ENCODE measurements around the gene YEATS4.

YEATS4 gene

DNA sequence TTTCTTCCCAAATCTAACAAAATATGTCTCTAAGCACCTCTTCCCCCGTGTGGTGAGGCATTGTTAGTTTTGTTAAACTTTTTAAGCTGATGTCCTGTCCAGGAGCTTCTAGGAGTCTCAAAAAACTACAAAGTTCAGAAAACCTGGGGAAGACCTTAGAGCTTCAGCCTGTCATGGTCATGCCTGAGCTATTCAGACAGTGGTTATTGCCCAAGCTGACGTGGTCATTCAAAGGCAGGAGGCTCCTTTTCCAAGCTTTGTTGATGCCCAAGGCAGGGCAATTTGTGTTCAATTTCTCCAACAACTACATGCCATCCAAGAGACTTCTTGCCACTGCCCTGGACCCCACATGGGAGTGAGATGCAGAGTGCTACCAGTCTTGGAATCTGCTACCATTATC, 17.1 kb upstream of the YEATS4 start:
- DNase-seq (ENCODE audit: low spot score), result no peak

- no peak for DNase-seq (ENCODE audit: low spot score)
Measured at GRCh38 chr12:69343357-69343756, 16.2 kb upstream of the YEATS4 start.

GRCh38 chr12:69343885-69344612, 15.5 kb upstream of the YEATS4 start:
- DNase-seq (ENCODE audit: low spot score), result no peak

DNA sequence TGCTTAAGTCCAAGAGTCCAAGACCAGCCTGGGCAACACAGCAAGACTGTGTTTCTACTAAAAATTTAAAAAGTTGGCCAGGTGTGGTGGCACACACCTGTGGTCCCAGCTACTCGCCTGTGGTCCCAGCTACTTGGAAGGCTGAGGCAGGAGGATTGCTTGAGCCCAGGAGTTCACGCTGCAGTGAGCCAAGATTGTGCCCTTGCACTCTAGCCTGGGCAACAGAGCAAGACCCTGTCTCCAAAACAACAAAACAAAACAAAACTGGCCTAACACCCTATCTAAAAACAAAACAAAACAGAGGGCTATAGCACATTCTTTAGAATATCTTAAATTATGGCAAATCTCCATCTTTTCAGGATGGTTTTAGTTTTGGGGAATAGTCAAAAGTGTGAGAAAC, 14.5 kb upstream of the YEATS4 start:
- DNase-seq (ENCODE audit: low spot score), result no peak

GRCh38 chr12:69345742-69346141, 13.8 kb upstream of the YEATS4 start:
- DNase-seq (ENCODE audit: low spot score), result no peak

DNA sequence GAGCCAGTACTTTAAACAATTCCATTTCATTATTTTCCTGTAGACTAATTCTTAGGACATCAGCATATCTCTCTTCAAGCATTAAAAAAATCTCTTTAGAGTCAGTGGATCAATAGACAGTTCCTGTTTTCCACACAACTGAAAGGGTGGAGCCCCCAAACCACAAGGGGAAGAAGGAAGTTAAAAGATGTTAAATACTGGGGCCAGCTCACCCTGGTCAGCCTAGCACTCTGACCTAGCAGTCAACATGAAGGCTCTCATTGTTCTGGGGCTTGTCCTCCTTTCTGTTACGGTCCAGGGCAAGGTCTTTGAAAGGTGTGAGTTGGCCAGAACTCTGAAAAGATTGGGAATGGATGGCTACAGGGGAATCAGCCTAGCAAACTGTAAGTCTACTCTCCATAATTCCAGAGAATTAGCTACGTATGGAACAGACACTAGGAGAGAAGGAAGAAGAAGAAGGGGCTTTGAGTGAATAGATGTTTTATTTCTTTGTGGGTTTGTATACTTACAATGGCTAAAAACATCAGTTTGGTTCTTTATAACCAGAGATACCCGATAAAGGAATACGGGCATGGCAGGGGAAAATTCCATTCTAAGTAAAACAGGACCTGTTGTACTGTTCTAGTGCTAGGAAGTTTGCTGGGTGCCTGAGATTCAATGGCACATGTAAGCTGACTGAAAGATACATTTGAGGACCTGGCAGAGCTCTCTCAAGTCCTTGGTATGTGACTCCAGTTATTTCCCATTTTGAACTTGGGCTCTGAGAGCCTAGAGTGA, 11.2 kb upstream of the YEATS4 start, which contains the start of gene LYZ:
TSS of gene LYZ (plus strand) at position 220 of the 777 bp plus-strand sequence. CDS start at position 248, 28 bp downstream.
- no peak for DNase-seq (ENCODE audit: low spot score)

DNA sequence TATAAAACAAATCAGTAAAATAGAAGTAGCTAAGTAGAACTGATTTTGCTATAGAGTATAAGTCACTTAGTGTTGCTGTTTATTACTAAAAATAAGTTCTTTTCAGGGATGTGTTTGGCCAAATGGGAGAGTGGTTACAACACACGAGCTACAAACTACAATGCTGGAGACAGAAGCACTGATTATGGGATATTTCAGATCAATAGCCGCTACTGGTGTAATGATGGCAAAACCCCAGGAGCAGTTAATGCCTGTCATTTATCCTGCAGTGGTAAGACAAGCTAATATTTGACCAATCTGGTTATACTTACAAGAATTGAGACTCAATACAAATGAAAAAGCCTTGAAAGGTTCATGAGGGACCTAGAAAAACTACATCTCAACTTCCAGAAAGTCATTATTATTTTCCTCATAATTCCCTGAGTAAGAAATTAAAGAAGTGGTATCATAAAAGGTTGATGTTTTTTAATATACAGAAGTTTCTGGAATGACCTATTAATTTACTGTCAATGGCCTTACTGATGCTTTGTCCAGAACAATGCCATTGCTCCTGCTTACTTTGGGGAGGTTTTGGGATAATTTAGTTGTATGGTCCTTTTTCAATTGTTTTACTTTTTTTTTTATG, 9.4 kb upstream of the YEATS4 start:
- DNase-seq (ENCODE audit: low spot score), result no peak

DNA sequence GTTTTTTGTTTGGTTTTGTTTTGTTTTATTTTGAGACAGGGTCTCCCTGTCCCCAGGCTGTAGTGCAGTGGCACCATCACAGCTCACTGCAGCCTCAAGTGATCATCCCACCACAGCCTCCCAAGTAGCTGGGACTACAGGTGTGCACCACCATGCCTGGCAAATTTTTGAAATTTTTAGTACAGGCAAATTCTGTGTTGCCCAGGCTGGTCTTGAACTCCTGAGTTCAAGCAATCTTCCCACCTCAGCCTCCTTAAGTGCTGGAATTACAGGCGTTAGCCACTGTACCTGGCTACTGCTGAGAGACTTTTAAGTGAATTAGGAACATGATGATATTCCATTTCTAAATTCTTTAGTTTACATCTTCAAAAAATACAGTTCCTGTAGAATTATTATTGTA, 8.8 kb upstream of the YEATS4 start:
- no peak for DNase-seq (ENCODE audit: low spot score)

DNA sequence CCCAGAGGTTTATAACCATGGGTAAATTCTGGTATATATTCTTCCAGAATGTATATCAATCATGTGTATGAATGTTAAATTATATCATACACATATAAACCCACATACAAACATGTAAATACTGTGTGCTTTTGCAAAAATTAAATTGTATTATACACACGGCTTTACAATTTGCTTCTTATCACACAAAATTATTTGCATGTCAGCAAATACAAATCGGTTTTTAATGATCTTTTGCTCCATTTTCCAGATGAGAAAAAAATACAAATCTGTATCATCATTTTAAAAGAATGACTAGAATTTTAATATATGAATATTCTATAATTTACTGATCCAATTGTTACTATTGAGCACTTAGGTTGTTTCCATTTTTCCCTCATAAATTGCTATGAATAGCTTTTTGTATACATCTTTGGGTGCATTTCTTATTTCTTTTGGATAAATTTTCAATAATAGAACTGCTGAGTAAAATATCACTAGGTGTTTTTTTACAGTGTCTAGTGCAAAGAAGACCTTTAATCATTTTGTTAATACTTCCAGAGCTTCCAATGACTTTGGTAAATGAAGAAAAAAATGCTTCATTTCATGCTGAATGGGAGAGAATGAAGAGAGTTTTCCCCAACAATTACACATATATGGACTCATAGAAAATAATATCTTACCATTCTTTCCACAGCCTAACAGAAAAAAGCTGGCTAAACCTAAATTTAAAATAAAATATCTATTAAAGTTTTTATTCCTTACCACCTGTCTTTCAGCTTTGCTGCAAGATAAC, 7.9 kb upstream of the YEATS4 start:
- DNase-seq (ENCODE audit: low spot score), result no peak

DNA sequence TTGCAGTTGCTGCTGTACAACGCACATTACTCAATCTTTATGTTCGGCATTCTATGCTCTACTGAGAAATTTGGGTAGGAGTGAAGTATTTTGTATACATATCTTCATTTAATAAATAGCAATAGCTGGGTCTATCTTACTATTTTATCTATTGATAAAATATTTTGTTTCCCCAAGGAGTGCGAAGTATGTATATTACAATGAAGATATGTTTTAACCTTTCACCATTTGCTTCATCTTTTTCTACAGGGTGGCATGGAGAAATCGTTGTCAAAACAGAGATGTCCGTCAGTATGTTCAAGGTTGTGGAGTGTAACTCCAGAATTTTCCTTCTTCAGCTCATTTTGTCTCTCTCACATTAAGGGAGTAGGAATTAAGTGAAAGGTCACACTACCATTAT, 6.6 kb upstream of the YEATS4 start:
- no peak for DNase-seq (ENCODE audit: low spot score)

DNA sequence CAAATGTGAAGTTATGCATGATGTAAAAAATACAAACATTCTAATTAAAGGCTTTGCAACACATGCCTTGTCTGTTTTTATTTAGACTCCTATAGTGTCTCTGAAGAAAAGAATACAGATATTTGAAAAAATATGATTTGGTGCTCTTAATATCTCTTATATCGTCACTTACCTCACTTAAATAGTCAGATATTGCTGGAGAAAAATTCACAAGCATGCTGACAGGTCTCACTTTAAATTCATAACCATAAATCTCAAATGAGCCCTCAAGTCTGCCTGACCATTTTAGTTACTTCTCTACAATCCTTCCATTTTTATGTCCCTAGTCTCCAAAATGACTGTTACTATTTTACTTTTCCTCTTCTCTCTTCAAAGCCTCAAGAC, 5.4 kb upstream of the YEATS4 start:
- DNase-seq (ENCODE audit: low spot score), result no peak

- no peak for DNase-seq (ENCODE audit: low spot score)
Measured at GRCh38 chr12:69354556-69355187, 4.9 kb upstream of the YEATS4 start.

DNA sequence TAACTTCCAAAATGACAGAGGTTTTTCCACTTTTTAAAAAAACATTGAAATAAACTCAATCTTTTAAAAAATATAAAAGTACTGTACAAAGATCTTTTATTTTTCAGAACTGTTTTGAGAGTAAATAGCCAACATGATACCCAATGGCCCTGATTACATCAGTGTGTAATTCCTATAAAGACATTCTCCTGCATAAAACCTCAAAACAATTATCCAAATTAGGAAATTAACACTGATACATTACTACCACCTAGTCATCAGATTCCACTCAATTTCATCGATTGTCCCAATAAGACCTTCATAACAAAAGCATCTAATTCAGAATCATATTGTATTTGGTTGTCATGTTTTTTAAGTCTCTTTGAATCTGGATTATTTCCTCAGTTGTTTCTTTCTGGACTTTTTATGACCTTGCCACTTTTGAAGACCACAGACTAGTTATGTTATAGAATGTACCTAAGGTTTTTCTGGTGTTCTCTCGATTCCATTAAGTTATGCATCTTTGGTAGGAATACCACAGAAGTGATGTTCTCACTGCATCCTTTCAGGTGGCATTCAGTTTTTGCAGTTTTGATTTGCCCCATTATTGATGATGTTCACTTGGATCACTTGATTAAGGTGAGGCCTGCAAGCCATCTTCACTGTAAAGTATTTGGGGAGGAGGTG, 4.0 kb upstream of the YEATS4 start:
- DNase-seq (ENCODE audit: low spot score), result no peak

DNA sequence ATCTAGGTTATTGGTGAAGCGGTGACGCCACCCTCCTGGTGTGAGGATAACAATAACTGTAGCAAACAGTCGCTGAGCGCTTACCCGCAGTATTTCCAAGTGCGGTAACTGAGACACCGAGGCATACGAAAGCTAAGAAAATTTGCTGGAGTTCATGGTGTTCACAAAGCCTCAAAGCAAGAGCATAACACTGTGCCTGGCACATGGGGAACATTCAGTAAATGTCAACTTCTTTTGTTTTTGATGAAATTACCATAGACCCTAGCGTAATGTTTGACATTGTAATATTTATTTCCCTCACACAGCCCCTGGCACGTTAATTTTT, 767 bp downstream of the YEATS4 start:
- DNase-seq (ENCODE audit: low spot score), result no peak

GRCh38 chr12:69366796-69367195, 7.3 kb downstream of the YEATS4 start:
- no peak for DNase-seq (ENCODE audit: low spot score)

GRCh38 chr12:69368171-69368570, 8.6 kb downstream of the YEATS4 start:
- no peak for DNase-seq (ENCODE audit: low spot score)

GRCh38 chr12:69383074-69383473, 23.5 kb downstream of the YEATS4 start:
- no peak for DNase-seq (ENCODE audit: low spot score)

DNA sequence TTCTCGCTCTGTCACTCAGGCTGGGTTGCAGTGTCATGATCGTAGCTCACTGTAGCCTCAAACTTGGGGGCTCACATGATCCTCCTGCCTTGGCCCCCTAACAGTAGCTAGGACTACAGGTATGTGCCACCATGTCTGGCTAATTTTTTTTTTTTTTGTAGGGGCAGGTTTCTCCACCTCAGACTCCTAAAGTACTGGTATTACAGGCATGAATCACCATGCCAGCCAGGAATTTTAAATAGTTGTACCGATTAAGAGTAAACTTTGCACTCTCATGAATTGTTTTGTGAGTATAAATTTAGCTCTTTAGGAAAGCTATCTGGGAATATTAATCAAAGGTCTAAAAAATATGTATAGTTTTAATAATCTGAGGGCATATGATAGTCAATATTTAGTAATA, 25.5 kb downstream of the YEATS4 start:
- no peak for DNase-seq (ENCODE audit: low spot score)

GRCh38 chr12:69386921-69387320, 27.4 kb downstream of the YEATS4 start:
- DNase-seq (ENCODE audit: low spot score), result no peak

- peak; percentile 35 for DNase-seq (ENCODE audit: low spot score)
Measured at GRCh38 chr12:69388371-69388770, 28.8 kb downstream of the YEATS4 start.

DNA sequence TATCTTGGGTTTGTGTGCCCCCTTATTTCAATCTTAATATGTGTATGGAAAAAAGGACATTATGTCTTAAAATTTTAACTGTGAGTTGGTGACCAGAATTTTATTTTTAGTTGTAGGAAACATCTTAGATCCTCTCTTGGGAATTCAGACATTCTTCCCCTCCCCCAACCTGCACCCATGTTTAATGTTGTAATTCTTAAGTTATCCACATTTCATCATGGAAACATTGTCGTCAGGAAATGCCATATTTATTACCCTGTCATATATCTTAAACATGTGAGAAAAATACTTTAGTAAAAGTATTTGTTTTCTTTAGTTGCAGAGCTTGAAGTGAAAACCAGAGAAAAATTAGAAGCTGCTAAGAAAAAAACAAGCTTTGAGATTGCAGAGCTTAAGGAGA, 30.3 kb downstream of the YEATS4 start:
- DNase-seq (ENCODE audit: low spot score), result no peak

Data from globus pallidus (tissue), 1 donor.